ENCODE results near the gene PLAAT4. TPM values are rescaled to one million over a fixed set of nuclear protein-coding genes. Genes with fewer than 3 reads are reported as not detected.

The PLAAT4 gene
- total and polyA plus RNA-seq, 2 donors (not counting 3 experiments of a cell fraction or from before 2014, with no cell fraction given): 0.95 to 1.7 TPM

- no peaks in the 10 kb centered on the region for H3K36me3 ChIP-seq (ENCODE audit: control insufficient read depth in 2 of 2, extremely low read depth in 1 of 2, insufficient read depth in 2 of 2, low read length in 2 of 2)
- FAIRE-seq: no peak
- H3K9me3 ChIP-seq (replicated peaks; ENCODE audit: control insufficient read depth, insufficient read depth, low read length): no peaks in the 10 kb centered on the region
- CTCF ChIA-PET: interaction anchor here (1.5 kb wide), 1 partner anchor 10 kb away, joined by 5 read pairs; no protein-coding TSS in a partner anchor
- H3K4me3 ChIP-seq (replicated peaks in 1 of 3; ENCODE audit: insufficient read depth in 1 of 3, low read depth in 1 of 3, low read length in 3 of 3): no peak overlapping the region
- H3K9me1 ChIP-seq (replicated peaks; ENCODE audit: control insufficient read depth, extremely low read depth, insufficient read depth, low read length): no peaks in the 10 kb centered on the region
- H3K79me2 ChIP-seq (ENCODE audit: control insufficient read depth, insufficient read depth, low read length): no peaks in the 10 kb centered on the region
- H4K20me1 ChIP-seq (replicated peaks; ENCODE audit: control insufficient read depth, extremely low read depth, insufficient read depth, low read length): no peaks in the 10 kb centered on the region
- no peak overlapping the region for H3K27ac ChIP-seq (ENCODE audit: insufficient read depth, low read depth, low read length)
- TF ChIP-seq CTCF (IDR thresholded peaks at IDR 0.05; ENCODE audit: extremely low read depth in 1 of 2, insufficient read depth in 1 of 2, low read depth in 1 of 2, low read length in 2 of 2) (no peak), JUN (IDR thresholded peaks at IDR 0.05; ENCODE audit: borderline replicate concordance, insufficient read depth, insufficient read length, low read depth) (no peak), MYC (IDR thresholded peaks at IDR 0.05; ENCODE audit: low read depth, low read length) (no peak), GATA2 (IDR thresholded peaks at IDR 0.05; ENCODE audit: insufficient read depth, insufficient read length, low read depth, low read length) (no peak), FOS (IDR thresholded peaks at IDR 0.05; ENCODE audit: borderline replicate concordance, insufficient read depth, low read length) (no peak), POLR2A (IDR thresholded peaks at IDR 0.05; ENCODE audit: low read depth, low read length) (no peak), EZH2 (IDR thresholded peaks at IDR 0.05; ENCODE audit: borderline replicate concordance, low read depth, low read length, severe bottlenecking) (no peak), MAX (IDR thresholded peaks at IDR 0.05; ENCODE audit: insufficient read depth, insufficient read length) (no peak), POLR2AphosphoS5 (IDR thresholded peaks at IDR 0.05; ENCODE audit: insufficient read depth, low read depth, low read length) (no peak)
- no peak overlapping the region for H3K4me2 ChIP-seq (ENCODE audit: insufficient read depth, low read length)
- intact Hi-C loops (cut with micrococcal nuclease) (no loop called here), dilution Hi-C loops (cut with MboI; ENCODE audit: extremely low pct_ligation_motif_present, low sequenced_read_pairs) (no loop called here)
- no peaks in the 10 kb centered on the region for H3K4me1 ChIP-seq (ENCODE audit: control insufficient read depth, extremely low read depth, insufficient read depth, low read length)
- no peak overlapping the region for H2AFZ ChIP-seq (ENCODE audit: low read depth, low read length)
- no peak for DNase-seq (ENCODE audit: low read depth, low spot score)
- POLR2A ChIA-PET: no interaction called here
- no TSS peak for BruUV-seq (replicated peaks)
- no peak overlapping the region for H3K9ac ChIP-seq (replicated peaks; ENCODE audit: extremely low read depth, insufficient read depth, low read length)
- H3K27me3 ChIP-seq (ENCODE audit: control insufficient read depth in 2 of 2, insufficient read depth in 2 of 2, low read length in 2 of 2): peaks cover 0 to 13% of the 10 kb centered on the region in 2 experiments
These were observed 33.1 kb upstream of the PLAAT4 start for GRCh38 chr11:63503492-63503891.
